ENCODE results near the gene NUBP2.

DNA sequence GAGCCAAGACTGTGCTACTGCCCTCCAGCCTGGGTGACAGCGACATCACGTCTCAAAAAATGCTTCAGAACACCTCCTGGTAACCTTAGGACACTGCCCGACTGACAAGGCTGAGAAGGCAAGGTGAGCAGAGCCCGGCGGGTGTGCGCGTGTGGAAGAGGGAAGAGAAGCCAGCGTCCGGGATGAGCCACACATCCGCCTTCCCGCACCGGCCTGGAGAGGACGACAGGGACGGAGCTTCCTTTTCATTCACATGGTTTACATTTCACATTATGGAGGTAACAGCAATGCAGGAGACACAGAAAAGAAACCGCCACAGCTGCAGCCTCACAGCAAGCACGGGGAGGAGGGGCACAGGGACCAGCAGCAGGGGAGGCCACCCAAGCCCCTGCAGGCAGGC lies 27.3 kb downstream of the NUBP2 start:
- TF ChIP-seq, protein P1, sequence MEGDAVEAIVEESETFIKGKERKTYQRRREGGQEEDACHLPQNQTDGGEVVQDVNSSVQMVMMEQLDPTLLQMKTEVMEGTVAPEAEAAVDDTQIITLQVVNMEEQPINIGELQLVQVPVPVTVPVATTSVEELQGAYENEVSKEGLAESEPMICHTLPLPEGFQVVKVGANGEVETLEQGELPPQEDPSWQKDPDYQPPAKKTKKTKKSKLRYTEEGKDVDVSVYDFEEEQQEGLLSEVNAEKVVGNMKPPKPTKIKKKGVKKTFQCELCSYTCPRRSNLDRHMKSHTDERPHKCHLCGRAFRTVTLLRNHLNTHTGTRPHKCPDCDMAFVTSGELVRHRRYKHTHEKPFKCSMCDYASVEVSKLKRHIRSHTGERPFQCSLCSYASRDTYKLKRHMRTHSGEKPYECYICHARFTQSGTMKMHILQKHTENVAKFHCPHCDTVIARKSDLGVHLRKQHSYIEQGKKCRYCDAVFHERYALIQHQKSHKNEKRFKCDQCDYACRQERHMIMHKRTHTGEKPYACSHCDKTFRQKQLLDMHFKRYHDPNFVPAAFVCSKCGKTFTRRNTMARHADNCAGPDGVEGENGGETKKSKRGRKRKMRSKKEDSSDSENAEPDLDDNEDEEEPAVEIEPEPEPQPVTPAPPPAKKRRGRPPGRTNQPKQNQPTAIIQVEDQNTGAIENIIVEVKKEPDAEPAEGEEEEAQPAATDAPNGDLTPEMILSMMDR (IDR thresholded peaks at IDR 0.05) = no peak
- TF ChIP-seq ZFX (IDR thresholded peaks at IDR 0.05; ENCODE audit: borderline replicate concordance) = no peak

Data from 22Rv1 (cell line).